Transverse colon (tissue), 4 donors: ENCODE data around the gene TPH2. TPM values are rescaled to one million over a fixed set of nuclear protein-coding genes. Genes with fewer than 3 reads are reported as not detected.

Experiments used
- DNase-seq: peaks from one replicate; pipeline ENCODE4 v3.0.0-alpha.2; 2019
- H3K27ac ChIP-seq, 4 donors: fragments of 200-600 bp; sonication (generic); 2 replicates each; pipeline ENCODE4 v1.5.1; 2016 to 2018; ENCODE audit warnings: inconsistent platforms in 4 of 4
- H3K27me3 ChIP-seq: fragments of 200-600 bp; sonication (generic); 2 replicates; pipeline ENCODE4 v1.5.1; 2017; ENCODE audit warnings: inconsistent platforms
- H3K36me3 ChIP-seq, 4 donors: fragments of 200-600 bp; sonication (generic); 2 replicates each; pipeline ENCODE4 v1.5.1; 2017 to 2019; ENCODE audit warnings: inconsistent platforms in 4 of 4
- H3K4me1 ChIP-seq, 4 donors: fragments of 200-600 bp; sonication (generic); 2 replicates each; pipeline ENCODE4 v1.5.1; 2017 to 2020; ENCODE audit warnings: inconsistent platforms in 4 of 4
- H3K4me3 ChIP-seq, 4 donors: fragments of 200-600 bp; sonication (generic); 1 replicate in 1 of 4; 2 replicates in 3 of 4; pipeline versions ENCODE4 v1.5.1 to v1.6.1; 2017 to 2019; ENCODE audit warnings: inconsistent platforms in 4 of 4
- H3K9me3 ChIP-seq, 2 donors: fragments of 200-600 bp; sonication (generic); 2 replicates each; pipeline ENCODE4 v1.5.1; 2017 to 2019; ENCODE audit warnings: inconsistent platforms in 2 of 2
- CTCF ChIP-seq, 5 experiments: fragments of 200-600 bp in 3 of 5; fragments of 450-650 bp in 2 of 5; sonication (generic) in 3 of 5; IDR thresholded peaks; 1 replicate in 2 of 5; 2 replicates in 3 of 5; pipeline ENCODE4 v1.5.1; 2016 to 2017; ENCODE audit warnings: antibody characterized with exemption in 5 of 5, inconsistent platforms in 3 of 5, mild to moderate bottlenecking in 2 of 5, moderate library complexity in 1 of 5
- EP300 ChIP-seq: sonication (generic); formaldehyde crosslinking; IDR thresholded peaks from one replicate; pipeline ENCODE4 v1.6.1; 2017; ENCODE audit warnings: antibody characterized with exemption, low read depth
- POLR2A ChIP-seq: fragments of 450-650 bp; IDR thresholded peaks from one replicate; pipeline ENCODE4 v1.6.1; 2016; ENCODE audit warnings: antibody characterized with exemption, mild to moderate bottlenecking, moderate library complexity
- POLR2AphosphoS5 ChIP-seq, 3 donors: sonication (generic); formaldehyde crosslinking; IDR thresholded peaks; one replicate each; pipeline ENCODE4 v1.6.1; 2016; ENCODE audit warnings: antibody characterized with exemption in 3 of 3
- WGBS, 2 donors: methylation state at CpG; one replicate each; pipeline ENCODE4 v1.1.5; 2018; ENCODE audit warnings: low coverage in 1 of 2; 5-methylcytosine and 5-hydroxymethylcytosine counted together
- in situ Hi-C, 4 donors: fragments of 200-750 bp; cut with MboI; loops; one replicate each; pipeline versions ENCODE4 v1.15.0 to v1.15.1; 2017; ENCODE audit warnings: low sequenced_read_pairs in 3 of 4, low pct_ligation_motif_present in 1 of 4, low pct_unique_long_range_greater_than_20kb in 1 of 4
- intact Hi-C: fragments of 100-400 bp; cut with DNase I; formaldehyde crosslinking; loops from one replicate; pipeline ENCODE4 v1.15.1; 2023; ENCODE audit warnings: low total_unique reads
- total RNA-seq, 4 donors: library from RNA; depleted of rRNA; stranded (reverse); fragments of >200 nt; gene quantifications; one replicate each; pipeline ENCODE4 v1.1.0, GENCODE V29; 2016

Gene TPH2
- total RNA-seq, 4 donors from 2014 or later: not detected

GRCh38 chr12:72081777-72082176, 143.1 kb downstream of the TPH2 start:
- Histone ChIP-seq H3K27me3 (no peaks in the 10 kb centered on the region), H3K36me3 (no peaks in the 10 kb centered on the region), H3K4me1 (no peaks in the 10 kb centered on the region), H3K9me3 (no peaks in the 10 kb centered on the region), H3K4me3 (no peak overlapping the region), H3K27ac (no peak overlapping the region)
- in situ Hi-C loops (no loop called here), intact Hi-C loops (no loop called here)
- no peak for DNase-seq
- 60 to 100% methylated on average over 1 to 2 of the region's 2 CpGs for WGBS, 2 donors
- TF ChIP-seq POLR2A: no peak
- no peak for TF ChIP-seq EP300
- no peak for TF ChIP-seq CTCF (IDR thresholded peaks at IDR 0.05)
- TF ChIP-seq POLR2AphosphoS5 (IDR thresholded peaks at IDR 0.05): no peak

Other genes with a start within 250 kb of the TPH2 start
- gene RAB21, start 184.0 kb upstream of the TPH2 start, total RNA-seq: 10 to 100 TPM; 15.9 to 48.4 (median 29.9) TPM
- gene TBC1D15, start 99.1 kb upstream of the TPH2 start, total RNA-seq: 10 to 100 TPM in 3 of 4 donors, 1 to 10 TPM in 1; 5.6 to 42.1 (median 31.1) TPM